Astrocyte (in vitro differentiated cells and primary cell): Measurements from ENCODE around the gene INPP5F.

Experiments
- CTCF ChIP-seq: IDR thresholded peaks from 2 replicates; pipeline ENCODE4 v1.5.1; 2011; ENCODE audit warnings: low read depth, mild to moderate bottlenecking, inconsistent platforms, low read length, moderate library complexity; ENCODE audit not compliant: insufficient read depth
- EZH2 ChIP-seq: IDR thresholded peaks from 2 replicates; pipeline ENCODE4 v1.6.1; 2012; ENCODE audit warnings: mild to moderate bottlenecking, low read length, inconsistent platforms; ENCODE audit not compliant: insufficient read depth

DNA sequence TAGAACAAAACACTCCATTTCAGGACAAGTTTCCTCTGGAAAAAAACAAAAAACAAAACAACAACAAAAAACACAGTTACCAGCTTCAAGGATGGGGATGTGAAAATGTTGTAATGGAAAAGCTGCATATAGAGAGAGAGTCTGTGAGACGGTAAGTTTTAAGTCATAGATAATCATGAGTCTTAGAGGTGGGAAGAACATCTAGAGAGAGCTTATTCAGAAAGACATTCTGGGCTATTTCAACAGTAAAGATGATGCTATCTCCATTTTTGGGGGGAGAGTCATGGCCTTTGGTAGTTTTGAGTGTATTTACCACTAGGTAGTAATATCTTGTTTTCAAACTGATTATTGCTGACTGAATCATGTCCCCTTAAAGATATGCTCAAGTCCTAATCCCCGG is 23.3 kb upstream of the INPP5F start:
- TF ChIP-seq CTCF (no peak), EZH2 (no peak)
